GM12878 (cell line): ENCODE results near the gene HEPHL1. TPM values are rescaled to one million over a fixed set of nuclear protein-coding genes. Genes with fewer than 3 reads are reported as not detected.

Experiments used
- CBFB ChIP-seq: IDR thresholded peaks from 2 replicates; pipeline ENCODE4 v1.6.1; 2016; ENCODE audit warnings: antibody characterized with exemption, low read depth
- CEBPB ChIP-seq, 2 experiments: fragments of 150-350 bp in 1 of 2; IDR thresholded peaks; 2 replicates each; pipeline ENCODE4 v1.6.1; 2012 to 2014; ENCODE audit warnings: low read depth in 2 of 2, low read length in 2 of 2, borderline replicate concordance in 1 of 2, inconsistent platforms in 1 of 2
- CEBPZ ChIP-seq: fragments of 150-350 bp; IDR thresholded peaks from 2 replicates; pipeline ENCODE4 v1.6.1; 2016; ENCODE audit warnings: low read depth, low read length
- MLLT1 ChIP-seq: fragments of 450-650 bp; IDR thresholded peaks from 2 replicates; pipeline ENCODE4 v1.6.1; 2016; ENCODE audit warnings: mild to moderate bottlenecking
- RUNX3 ChIP-seq: IDR thresholded peaks from 2 replicates; pipeline ENCODE4 v1.6.1; 2012; ENCODE audit warnings: low read length, inconsistent platforms
- polyA plus RNA-seq, 11 experiments: library from polyadenylated mRNA; depleted of rRNA in 4 of 11; unstranded in 6 of 11; stranded (reverse) in 5 of 11; fragments of >200 nt; fragmentation: Nextera tagmentation in 4 of 11; fragmentation: Illumina TruSeq in 1 of 11; extraction: Ambion mirVana in 4 of 11; extraction: Trizol in 1 of 11; gene quantifications; 1 replicate in 1 of 11; 2 replicates in 10 of 11; pipeline versions ENCODE4 v1.2.1 to v1.2.3, GENCODE V29; 2011 to 2016; ENCODE audit warnings: inconsistent platforms in 2 of 11, missing spikeins in 2 of 11, low read depth in 1 of 11
- total RNA-seq, 4 experiments: library from RNA; depleted of rRNA in 3 of 4; stranded (reverse); fragments of >200 nt in 3 of 4; fragmentation: Illumina TruSeq in 1 of 4; extraction: Trizol in 1 of 4; gene quantifications; 2 replicates each; pipeline versions ENCODE4 v1.2.1 to v1.2.3, GENCODE V29; 2013 to 2021
- TF ChIP-seq, protein P1 (sequence below): fragments of 450-650 bp; IDR thresholded peaks from 2 replicates; pipeline ENCODE4 v1.6.1; 2017; ENCODE audit warnings: mild to moderate bottlenecking, low read depth, inconsistent platforms; ENCODE audit not compliant: poor library complexity, severe bottlenecking
- TF ChIP-seq, protein P2 (sequence below): fragments of 450-650 bp; IDR thresholded peaks from 2 replicates; pipeline ENCODE4 v1.6.1; 2017; ENCODE audit warnings: borderline replicate concordance

The HEPHL1 gene
- total and polyA plus RNA-seq, 10 of the 15 experiments (the other 5 are each of a cell fraction or from before 2014, with no cell fraction given): 0.02 to 0.08 (median 0.05) TPM; not detected in 6

DNA sequence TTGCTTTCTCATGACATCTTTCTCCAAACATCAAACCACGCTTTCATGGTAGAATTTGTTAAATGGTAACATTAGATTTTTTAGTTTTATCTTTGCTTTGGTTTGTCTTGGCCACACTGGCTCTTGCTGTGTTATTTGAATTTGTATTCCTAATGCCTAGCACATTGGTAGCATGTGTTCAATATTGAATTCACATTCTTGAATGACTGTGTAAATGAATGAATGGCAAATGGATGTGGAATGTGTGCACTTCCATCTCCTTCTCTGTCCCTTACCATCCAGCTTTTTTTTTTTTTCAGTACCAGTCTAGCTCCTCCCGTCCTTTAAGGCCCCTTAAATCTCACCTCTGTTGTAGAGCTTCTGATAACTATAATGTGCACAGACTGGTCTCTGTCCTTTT is 41.2 kb downstream of the HEPHL1 start (continued):
- TF ChIP-seq CEBPZ (no peak), CBFB (no peak), MLLT1 (no peak), CEBPB (IDR thresholded peaks at IDR 0.05; ENCODE audit: borderline replicate concordance in 1 of 2, low read depth in 2 of 2, low read length in 2 of 2) (no peak), RUNX3 (no peak)
- TF ChIP-seq, protein P1, sequence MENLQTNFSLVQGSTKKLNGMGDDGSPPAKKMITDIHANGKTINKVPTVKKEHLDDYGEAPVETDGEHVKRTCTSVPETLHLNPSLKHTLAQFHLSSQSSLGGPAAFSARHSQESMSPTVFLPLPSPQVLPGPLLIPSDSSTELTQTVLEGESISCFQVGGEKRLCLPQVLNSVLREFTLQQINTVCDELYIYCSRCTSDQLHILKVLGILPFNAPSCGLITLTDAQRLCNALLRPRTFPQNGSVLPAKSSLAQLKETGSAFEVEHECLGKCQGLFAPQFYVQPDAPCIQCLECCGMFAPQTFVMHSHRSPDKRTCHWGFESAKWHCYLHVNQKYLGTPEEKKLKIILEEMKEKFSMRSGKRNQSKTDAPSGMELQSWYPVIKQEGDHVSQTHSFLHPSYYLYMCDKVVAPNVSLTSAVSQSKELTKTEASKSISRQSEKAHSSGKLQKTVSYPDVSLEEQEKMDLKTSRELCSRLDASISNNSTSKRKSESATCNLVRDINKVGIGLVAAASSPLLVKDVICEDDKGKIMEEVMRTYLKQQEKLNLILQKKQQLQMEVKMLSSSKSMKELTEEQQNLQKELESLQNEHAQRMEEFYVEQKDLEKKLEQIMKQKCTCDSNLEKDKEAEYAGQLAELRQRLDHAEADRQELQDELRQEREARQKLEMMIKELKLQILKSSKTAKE: no peak
- TF ChIP-seq, protein P2, sequence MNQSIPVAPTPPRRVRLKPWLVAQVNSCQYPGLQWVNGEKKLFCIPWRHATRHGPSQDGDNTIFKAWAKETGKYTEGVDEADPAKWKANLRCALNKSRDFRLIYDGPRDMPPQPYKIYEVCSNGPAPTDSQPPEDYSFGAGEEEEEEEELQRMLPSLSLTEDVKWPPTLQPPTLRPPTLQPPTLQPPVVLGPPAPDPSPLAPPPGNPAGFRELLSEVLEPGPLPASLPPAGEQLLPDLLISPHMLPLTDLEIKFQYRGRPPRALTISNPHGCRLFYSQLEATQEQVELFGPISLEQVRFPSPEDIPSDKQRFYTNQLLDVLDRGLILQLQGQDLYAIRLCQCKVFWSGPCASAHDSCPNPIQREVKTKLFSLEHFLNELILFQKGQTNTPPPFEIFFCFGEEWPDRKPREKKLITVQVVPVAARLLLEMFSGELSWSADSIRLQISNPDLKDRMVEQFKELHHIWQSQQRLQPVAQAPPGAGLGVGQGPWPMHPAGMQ: no peak
- TF ChIP-seq, all 136 proteins: peak for 0
